Keratinocyte (primary cell): ENCODE results near the gene VPS13D. TPM values are rescaled to one million over a fixed set of nuclear protein-coding genes. Genes with fewer than 3 reads are reported as not detected.

Experiments
- DNase-seq: peaks from one replicate; pipeline ENCODE4 v3.0.0-alpha.2; 2011; ENCODE audit warnings: low read depth, missing footprints, low spot score
- FAIRE-seq: peaks from 2 replicates; lab custom pipeline; 2011; peaks lifted over from hg19 to GRCh38; lab: Jason Lieb, UNC
- H2AFZ ChIP-seq: 2 replicates; pipeline ENCODE4 v1.6.0; 2012; ENCODE audit warnings: low read length, control low read depth, inconsistent platforms; ENCODE audit not compliant: control insufficient read depth
- H3K27ac ChIP-seq: 2 replicates; pipeline ENCODE4 v1.5.1; 2011; ENCODE audit warnings: low read length; ENCODE audit not compliant: control insufficient read depth, insufficient read depth
- H3K27me3 ChIP-seq: 3 replicates; pipeline ENCODE4 v1.6.0; 2011; ENCODE audit warnings: low read length; ENCODE audit not compliant: control insufficient read depth, insufficient read depth; ENCODE audit errors: extremely low read depth
- H3K36me3 ChIP-seq, 2 experiments: 2 replicates in 1 of 2; 3 replicates in 1 of 2; pipeline ENCODE4 v1.5.1; 2011; ENCODE audit warnings: low read length in 2 of 2, mild to moderate bottlenecking in 1 of 2; ENCODE audit not compliant: control insufficient read depth in 2 of 2, insufficient read depth in 2 of 2; ENCODE audit errors: extremely low read depth in 1 of 2
- H3K4me1 ChIP-seq: 3 replicates; pipeline ENCODE4 v1.5.1; 2011; ENCODE audit warnings: low read length; ENCODE audit not compliant: control insufficient read depth, insufficient read depth; ENCODE audit errors: extremely low read depth
- H3K4me2 ChIP-seq: 3 replicates; pipeline ENCODE4 v1.6.0; 2011; ENCODE audit warnings: low read depth, low read length; ENCODE audit not compliant: control insufficient read depth, insufficient read depth; ENCODE audit errors: extremely low read depth
- H3K4me3 ChIP-seq, 3 experiments: fragments of 200-600 bp in 1 of 3; sonication (generic) in 1 of 3; 2 replicates in 2 of 3; 3 replicates in 1 of 3; pipeline ENCODE4 v1.5.1; 2011 to 2016; ENCODE audit warnings: low read length in 3 of 3, mild to moderate bottlenecking in 3 of 3, control low read depth in 2 of 3, inconsistent platforms in 1 of 3, low read depth in 1 of 3, mixed read lengths in 1 of 3, mixed run types in 1 of 3, moderate library complexity in 1 of 3; ENCODE audit not compliant: control insufficient read depth in 2 of 3, insufficient read depth in 2 of 3; ENCODE audit errors: extremely low read depth in 1 of 3
- H3K79me2 ChIP-seq: 2 replicates; pipeline ENCODE4 v1.6.0; 2012; ENCODE audit warnings: low read length; ENCODE audit not compliant: control insufficient read depth, insufficient read depth
- H3K9ac ChIP-seq: 3 replicates; pipeline ENCODE4 v1.6.0; 2011; ENCODE audit warnings: low read length; ENCODE audit not compliant: control insufficient read depth, insufficient read depth; ENCODE audit errors: extremely low read depth
- H3K9me1 ChIP-seq: 3 replicates; pipeline ENCODE4 v1.6.0; 2011; ENCODE audit warnings: low read length; ENCODE audit not compliant: control insufficient read depth, insufficient read depth; ENCODE audit errors: extremely low read depth
- H3K9me3 ChIP-seq: 2 replicates; pipeline ENCODE4 v1.5.1; 2012; ENCODE audit warnings: low read depth, low read length; ENCODE audit not compliant: control insufficient read depth
- H4K20me1 ChIP-seq: 3 replicates; pipeline ENCODE4 v1.6.0; 2011; ENCODE audit warnings: low read length; ENCODE audit not compliant: control insufficient read depth, insufficient read depth; ENCODE audit errors: extremely low read depth
- EZH2 ChIP-seq: IDR thresholded peaks from one replicate; pipeline ENCODE4 v1.6.1; 2012; ENCODE audit warnings: inconsistent platforms, mild to moderate bottlenecking, low read length, moderate library complexity
- dilution Hi-C: fragments of 300-500 bp; cut with MboI; formaldehyde crosslinking; loops from one replicate; pipeline ENCODE4 v1.7.0; 2020; ENCODE audit warnings: low sequenced_read_pairs; ENCODE audit not compliant: extremely low pct_ligation_motif_present
- polyA plus RNA-seq, 5 experiments: library from polyadenylated mRNA; depleted of rRNA in 3 of 5; stranded (reverse) in 3 of 5; stranded (forward) in 1 of 5; unstranded in 1 of 5; fragments of >200 nt; gene quantifications; 1 replicate in 1 of 5; 2 replicates in 3 of 5; 3 replicates in 1 of 5; pipeline versions ENCODE4 v1.2.1 to v1.2.3, GENCODE V29; 2011 to 2012; ENCODE audit warnings: missing spikeins in 2 of 5, low read depth in 1 of 5, low replicate concordance in 1 of 5
- TF ChIP-seq, protein P1 (sequence below), 3 experiments: IDR thresholded peaks in 1 of 3; conservative IDR thresholded peaks in 1 of 3; optimal IDR thresholded peaks in 1 of 3; 2 replicates in 2 of 3; 3 replicates in 1 of 3; pipeline versions ENCODE3 to v1.5.1; 2011; ENCODE audit warnings: low read length in 3 of 3, mild to moderate bottlenecking in 3 of 3, moderate library complexity in 2 of 3, control low read depth in 1 of 3, inconsistent platforms in 1 of 3; ENCODE audit not compliant: insufficient read depth in 2 of 3; ENCODE audit errors: extremely low read depth in 1 of 3

The VPS13D gene
- polyA plus RNA-seq, 1 donor (not counting 4 experiments of a cell fraction or from before 2014, with no cell fraction given), result 19.0 TPM

DNA sequence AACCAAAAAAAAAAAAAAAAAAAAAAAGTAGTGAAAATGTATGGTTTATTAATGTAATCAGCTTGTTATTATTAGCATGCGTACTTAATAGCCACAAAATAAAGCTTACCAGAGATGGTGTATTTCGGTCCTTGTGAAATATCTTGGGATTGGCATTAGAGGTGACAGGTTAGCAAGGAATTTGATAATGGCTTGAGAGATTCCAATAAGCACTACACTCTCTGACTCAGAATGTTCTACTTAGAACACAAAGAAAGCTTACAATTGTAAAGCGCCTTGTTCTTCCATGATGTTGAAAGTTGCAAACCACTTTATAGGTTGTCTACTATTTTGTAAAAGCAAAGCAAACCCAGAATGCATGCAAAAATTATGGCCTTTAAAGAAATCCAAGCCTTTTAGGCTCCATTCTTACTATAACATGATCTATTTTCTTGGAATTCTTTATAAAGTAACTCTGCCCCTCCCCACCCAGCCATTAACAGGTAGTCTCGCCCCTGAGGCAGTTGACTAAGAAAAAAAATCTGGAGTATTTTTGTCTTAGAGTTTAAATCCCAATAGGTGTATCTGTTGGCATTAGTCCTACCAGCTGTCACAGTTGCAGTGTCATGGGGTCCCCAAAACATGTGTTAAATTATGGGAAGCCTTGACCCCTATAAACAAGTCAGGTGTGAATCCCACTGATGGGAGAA is 259.0 kb downstream of the VPS13D start:
- Histone ChIP-seq H3K27ac (peak overlapping the region; percentile 15), H3K9me1 (no peaks in the 10 kb centered on the region), H3K9me3 (no peaks in the 10 kb centered on the region), H3K79me2 (no peaks in the 10 kb centered on the region), H3K9ac (no peak overlapping the region), H3K36me3 (peaks cover 6 to 9% of the 10 kb centered on the region in 2 experiments), H3K27me3 (no peaks in the 10 kb centered on the region), H4K20me1 (no peaks in the 10 kb centered on the region), H3K4me3 (no peak overlapping the region), H3K4me1 (peaks cover 18% of the 10 kb centered on the region), H3K4me2 (peak overlapping the region; percentile 42), H2AFZ (no peak overlapping the region)
- FAIRE-seq, result no peak
- dilution Hi-C loops, result no loop called here
- peak; percentile 54 for DNase-seq
- TF ChIP-seq EZH2, result no peak

DNA sequence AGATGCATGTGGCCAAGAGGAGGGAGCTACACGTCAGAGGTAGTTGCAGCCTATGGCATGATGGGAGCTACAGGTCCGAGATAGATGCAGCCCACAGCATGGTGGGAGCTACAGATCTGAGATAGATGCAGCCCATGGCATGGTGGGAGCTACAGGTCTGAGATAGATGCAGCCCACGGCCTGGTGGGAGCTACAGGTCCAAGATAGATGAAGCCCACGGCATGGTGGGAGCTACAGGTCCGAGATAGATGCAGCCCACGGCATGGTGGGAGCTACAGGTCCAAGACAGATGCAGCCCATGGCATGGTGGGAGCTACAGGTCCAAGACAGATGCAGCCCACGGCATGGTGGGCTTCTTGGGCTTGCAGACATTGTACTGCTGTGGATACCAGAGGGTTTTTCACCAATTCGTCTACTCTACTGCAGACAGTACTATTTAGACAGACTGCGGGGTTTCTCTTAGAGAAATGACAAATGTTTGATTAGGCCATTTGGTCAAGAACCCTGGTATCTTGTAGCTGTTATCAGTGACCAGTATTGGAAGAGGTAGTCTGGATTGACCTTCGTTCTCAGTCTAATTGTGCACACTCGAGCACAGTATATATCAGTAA is 260.8 kb downstream of the VPS13D start:
- Histone ChIP-seq H2AFZ (no peak overlapping the region), H3K36me3 (peaks cover 3 to 11% of the 10 kb centered on the region in 2 experiments), H3K79me2 (no peaks in the 10 kb centered on the region), H3K27me3 (no peaks in the 10 kb centered on the region), H3K27ac (no peak overlapping the region), H3K9ac (no peak overlapping the region), H3K4me3 (no peak overlapping the region), H3K4me1 (peaks cover 18% of the 10 kb centered on the region), H3K9me1 (no peaks in the 10 kb centered on the region), H3K9me3 (no peaks in the 10 kb centered on the region), H3K4me2 (no peak overlapping the region), H4K20me1 (no peaks in the 10 kb centered on the region)
- no peak for DNase-seq
- TF ChIP-seq, protein P1, sequence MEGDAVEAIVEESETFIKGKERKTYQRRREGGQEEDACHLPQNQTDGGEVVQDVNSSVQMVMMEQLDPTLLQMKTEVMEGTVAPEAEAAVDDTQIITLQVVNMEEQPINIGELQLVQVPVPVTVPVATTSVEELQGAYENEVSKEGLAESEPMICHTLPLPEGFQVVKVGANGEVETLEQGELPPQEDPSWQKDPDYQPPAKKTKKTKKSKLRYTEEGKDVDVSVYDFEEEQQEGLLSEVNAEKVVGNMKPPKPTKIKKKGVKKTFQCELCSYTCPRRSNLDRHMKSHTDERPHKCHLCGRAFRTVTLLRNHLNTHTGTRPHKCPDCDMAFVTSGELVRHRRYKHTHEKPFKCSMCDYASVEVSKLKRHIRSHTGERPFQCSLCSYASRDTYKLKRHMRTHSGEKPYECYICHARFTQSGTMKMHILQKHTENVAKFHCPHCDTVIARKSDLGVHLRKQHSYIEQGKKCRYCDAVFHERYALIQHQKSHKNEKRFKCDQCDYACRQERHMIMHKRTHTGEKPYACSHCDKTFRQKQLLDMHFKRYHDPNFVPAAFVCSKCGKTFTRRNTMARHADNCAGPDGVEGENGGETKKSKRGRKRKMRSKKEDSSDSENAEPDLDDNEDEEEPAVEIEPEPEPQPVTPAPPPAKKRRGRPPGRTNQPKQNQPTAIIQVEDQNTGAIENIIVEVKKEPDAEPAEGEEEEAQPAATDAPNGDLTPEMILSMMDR (optimal IDR thresholded peaks at IDR 0.05 in 1 of 3, IDR thresholded peaks at IDR 0.05 in 1 of 3, conservative IDR thresholded peaks at IDR 0.05 in 1 of 3; ENCODE audit: extremely low read depth in 1 of 3, insufficient read depth in 2 of 3, low read length in 3 of 3), result no peak
- no peak for TF ChIP-seq EZH2
- no peak for FAIRE-seq
- dilution Hi-C loops, result no loop called here
